GM12878 (cell line): ENCODE data around the gene SGMS1. TPM values are rescaled to one million over a fixed set of nuclear protein-coding genes. Genes with fewer than 3 reads are reported as not detected.

Source experiments
- ATAC-seq: fragments of 200-7000 bp; cut with Tn5 transposase; 3 replicates; pipeline ENCODE4 v1.9.1; 2020; ENCODE audit warnings: mild to moderate bottlenecking, moderate library complexity
- BruUV-seq: library from RNA; stranded (reverse); fragments of 400-500 nt; replicated peaks from 2 replicates; lab custom pipeline; 2021; lab: Mats Ljungman, UMichigan
- CTCF ChIA-PET: fragments of 300-600 bp; sonication (Branson Sonifier 250); formaldehyde crosslinking; extraction: SDS; loops from one replicate; lab custom pipeline; 2021; ENCODE audit warnings: inconsistent platforms; lab: Yijun Ruan, JAX
- POLR2A ChIA-PET: fragments of 350-600 bp; formaldehyde crosslinking; extraction: SDS; loops from one replicate; lab custom pipeline; 2021; ENCODE audit warnings: inconsistent platforms; lab: Charles Lee
- RAD21 ChIA-PET: fragments of 300-600 bp; sonication (Branson Sonifier 250); formaldehyde crosslinking; loops from one replicate; lab custom pipeline; 2023; ENCODE audit warnings: antibody characterized with exemption; ENCODE audit not compliant: unreplicated experiment; lab: Charles Lee
- SMC1A ChIA-PET: fragments of 300-600 bp; sonication (Branson Sonifier 250); formaldehyde crosslinking; loops from one replicate; lab custom pipeline; 2023; ENCODE audit not compliant: unreplicated experiment, uncharacterized antibody; lab: Charles Lee
- DNase-seq: peaks from one replicate; pipeline ENCODE4 v3.0.0-alpha.2; 2011; ENCODE audit warnings: low read depth, low spot score
- FAIRE-seq: peaks from 3 replicates; lab custom pipeline; 2011; peaks lifted over from hg19 to GRCh38; lab: Jason Lieb, UNC
- H2AFZ ChIP-seq: 2 replicates; pipeline ENCODE4 v1.6.0; 2011; ENCODE audit warnings: low read depth, low read length, control low read depth; ENCODE audit not compliant: control insufficient read depth
- H3K27ac ChIP-seq: 2 replicates; pipeline ENCODE4 v1.5.1; 2011; ENCODE audit warnings: control low read depth; ENCODE audit not compliant: control insufficient read depth, insufficient read depth
- H3K27me3 ChIP-seq, 2 experiments: replicated peaks in 1 of 2; 2 replicates each; pipeline versions ENCODE4 v1.6.0 to v1.6.1; 2011; ENCODE audit warnings: low read length in 1 of 2; ENCODE audit not compliant: control insufficient read depth in 2 of 2, insufficient read depth in 2 of 2
- H3K36me3 ChIP-seq, 2 experiments: 2 replicates each; pipeline ENCODE4 v1.5.1; 2011; ENCODE audit warnings: low read length in 1 of 2; ENCODE audit not compliant: control insufficient read depth in 2 of 2, insufficient read depth in 2 of 2
- H3K4me1 ChIP-seq: 2 replicates; pipeline ENCODE4 v1.6.1; 2011; ENCODE audit warnings: mild to moderate bottlenecking, low read length, moderate library complexity, mixed read lengths; ENCODE audit not compliant: control insufficient read depth, insufficient read depth
- H3K4me2 ChIP-seq: 2 replicates; pipeline ENCODE4 v1.6.0; 2011; ENCODE audit warnings: control low read depth; ENCODE audit not compliant: control insufficient read depth, insufficient read depth
- H3K4me3 ChIP-seq: fragments of 200-600 bp; sonication (generic); 2 replicates; pipeline ENCODE4 v1.5.1; 2016
- H3K79me2 ChIP-seq: 2 replicates; pipeline ENCODE4 v1.6.0; 2011; ENCODE audit warnings: low read length; ENCODE audit not compliant: control insufficient read depth, insufficient read depth
- H3K9ac ChIP-seq: 2 replicates; pipeline ENCODE4 v1.8.0; 2011; ENCODE audit warnings: low read length, control low read depth, mixed read lengths; ENCODE audit not compliant: control insufficient read depth, insufficient read depth
- H3K9me3 ChIP-seq: replicated peaks from 3 replicates; pipeline ENCODE4 v1.5.1; 2011; ENCODE audit warnings: mild to moderate bottlenecking, low read length; ENCODE audit not compliant: control insufficient read depth, insufficient read depth
- H4K20me1 ChIP-seq: 2 replicates; pipeline ENCODE4 v1.6.0; 2011; ENCODE audit not compliant: control insufficient read depth, insufficient read depth
- BHLHE40 ChIP-seq, 2 experiments: fragments of 450-650 bp in 1 of 2; IDR thresholded peaks; 2 replicates each; pipeline ENCODE4 v1.6.1; 2011 to 2017; ENCODE audit warnings: low read depth in 2 of 2, borderline replicate concordance in 1 of 2, improper control_type of control experiment in 1 of 2, low read length in 1 of 2, mild to moderate bottlenecking in 1 of 2
- MEF2B ChIP-seq: fragments of 450-650 bp; IDR thresholded peaks from 2 replicates; pipeline ENCODE4 v1.6.1; 2018; ENCODE audit warnings: mild to moderate bottlenecking, moderate library complexity; ENCODE audit not compliant: partially characterized antibody, poor library complexity, severe bottlenecking
- SPI1 ChIP-seq: IDR thresholded peaks from 2 replicates; pipeline ENCODE4 v1.6.1; 2011; ENCODE audit warnings: low read depth, mild to moderate bottlenecking, low read length, moderate library complexity, borderline replicate concordance; ENCODE audit not compliant: insufficient read depth
- WGBS: methylation state at CpG from one replicate; pipeline ENCODE4 v1.1.6; 2016; ENCODE audit warnings: low lambda C conversion rate; ENCODE audit not compliant: insufficient replicate concordance, insufficient coverage; ENCODE audit errors: missing lambda C conversion rate; 5-methylcytosine and 5-hydroxymethylcytosine counted together
- in situ Hi-C: fragments of 300-500 bp; cut with MboI; formaldehyde crosslinking; loops from 9 replicates; pipeline ENCODE4 v1.14.3; 2018; ENCODE audit warnings: mixed read lengths
- intact Hi-C: fragments of 100-400 bp; cut with micrococcal nuclease; formaldehyde crosslinking; loops from one replicate; pipeline ENCODE4 v1.14.2; 2022; ENCODE audit not compliant: unreplicated experiment
- polyA plus RNA-seq, 11 experiments: library from polyadenylated mRNA; depleted of rRNA in 4 of 11; unstranded in 6 of 11; stranded (reverse) in 5 of 11; fragments of >200 nt; fragmentation: Nextera tagmentation in 4 of 11; fragmentation: Illumina TruSeq in 1 of 11; extraction: Ambion mirVana in 4 of 11; extraction: Trizol in 1 of 11; gene quantifications; 1 replicate in 1 of 11; 2 replicates in 10 of 11; pipeline versions ENCODE4 v1.2.1 to v1.2.3, GENCODE V29; 2011 to 2016; ENCODE audit warnings: inconsistent platforms in 2 of 11, missing spikeins in 2 of 11, low read depth in 1 of 11
- total RNA-seq, 4 experiments: library from RNA; depleted of rRNA in 3 of 4; stranded (reverse); fragments of >200 nt in 3 of 4; fragmentation: Illumina TruSeq in 1 of 4; extraction: Trizol in 1 of 4; gene quantifications; 2 replicates each; pipeline versions ENCODE4 v1.2.1 to v1.2.3, GENCODE V29; 2013 to 2021
- TF ChIP-seq, protein P1 (sequence below): fragments of 450-650 bp; IDR thresholded peaks from 2 replicates; pipeline ENCODE4 v1.6.1; 2016; ENCODE audit warnings: mild to moderate bottlenecking

SGMS1 gene
- total and polyA plus RNA-seq, 10 of the 15 experiments (the other 5 are each of a cell fraction or from before 2014, with no cell fraction given), result 1.4 to 14.5 (median 4.9) TPM

GRCh38 chr10:50438049-50438936 is 185.5 kb downstream of the SGMS1 start:
- in situ Hi-C loops (no loop called here), intact Hi-C loops (no loop called here)
- Histone ChIP-seq H3K4me3 (no peak overlapping the region), H3K9me3 (no peaks in the 10 kb centered on the region), H3K79me2 (no peaks in the 10 kb centered on the region), H3K4me2 (no peak overlapping the region), H2AFZ (no peak overlapping the region), H3K27me3 (no peaks in the 10 kb centered on the region), H3K36me3 (no peaks in the 10 kb centered on the region), H3K4me1 (peaks cover 10% of the 10 kb centered on the region), H4K20me1 (no peaks in the 10 kb centered on the region), H3K9ac (no peak overlapping the region), H3K27ac (no peak overlapping the region)
- ChIA-PET CTCF (interaction anchor here (0.9 to 1.4 kb wide), 6 partner anchors 9 to 216 kb away, joined by 3 to 5 read pairs (median 4); no protein-coding TSS in a partner anchor), POLR2A (interaction anchor here (1.0 to 1.6 kb wide), 3 partner anchors 11 to 24 kb away, joined by 3 to 6 read pairs (median 4); no protein-coding TSS in a partner anchor), SMC1A (interaction anchor here (0.7 to 3.9 kb wide), 15 partner anchors 9 to 190 kb away, joined by 3 to 18 read pairs (median 4); no protein-coding TSS in a partner anchor), RAD21 (no interaction called here)
- ATAC-seq (peak; percentile 34), DNase-seq (no peak), FAIRE-seq (no peak)
- 97% methylated on average over 6 of the region's 6 CpGs for WGBS
- BruUV-seq, result no TSS peak
- TF ChIP-seq SPI1, result peak; percentile 31; the same call in 1 of the 2 replicates
- peak; percentile 29 for TF ChIP-seq MEF2B
- TF ChIP-seq, protein P1, sequence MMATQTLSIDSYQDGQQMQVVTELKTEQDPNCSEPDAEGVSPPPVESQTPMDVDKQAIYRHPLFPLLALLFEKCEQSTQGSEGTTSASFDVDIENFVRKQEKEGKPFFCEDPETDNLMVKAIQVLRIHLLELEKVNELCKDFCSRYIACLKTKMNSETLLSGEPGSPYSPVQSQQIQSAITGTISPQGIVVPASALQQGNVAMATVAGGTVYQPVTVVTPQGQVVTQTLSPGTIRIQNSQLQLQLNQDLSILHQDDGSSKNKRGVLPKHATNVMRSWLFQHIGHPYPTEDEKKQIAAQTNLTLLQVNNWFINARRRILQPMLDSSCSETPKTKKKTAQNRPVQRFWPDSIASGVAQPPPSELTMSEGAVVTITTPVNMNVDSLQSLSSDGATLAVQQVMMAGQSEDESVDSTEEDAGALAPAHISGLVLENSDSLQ, result 0 out of 2 replicates have a peak, but pooled peaks have one; percentile 12
- TF ChIP-seq BHLHE40 (IDR thresholded peaks at IDR 0.05; ENCODE audit: borderline replicate concordance in 1 of 2, low read depth in 2 of 2, low read length in 1 of 2), result no peak
